K562 (cell line): Measurements from ENCODE around the gene NPAS3. TPM values are rescaled to one million over a fixed set of nuclear protein-coding genes. Genes with fewer than 3 reads are reported as not detected.

Experiments
- ATAC-seq: fragments of 200-7000 bp; cut with Tn5 transposase; 3 replicates; pipeline ENCODE4 v1.9.1; 2020; ENCODE audit warnings: moderate library complexity
- BruUV-seq: library from RNA; stranded (reverse); fragments of 400-500 nt; replicated peaks from 2 replicates; lab custom pipeline; 2021; lab: Mats Ljungman, UMichigan
- CTCF ChIA-PET: fragments of 300-600 bp; formaldehyde crosslinking; extraction: SDS; loops from one replicate; lab custom pipeline; 2021; ENCODE audit warnings: low intra/inter-chr PET ratio; lab: Yijun Ruan, JAX
- POLR2A ChIA-PET: fragments of 300-600, 350-650 bp; sonication (Branson Sonifier 250); formaldehyde crosslinking; extraction: SDS; loops from one replicate; lab custom pipeline; 2021; ENCODE audit warnings: antibody characterized with exemption, inconsistent platforms; lab: Yijun Ruan, JAX
- DNase-seq, 4 experiments: peaks; one replicate each; pipeline versions ENCODE4 v3.0.0 to v3.0.0-alpha.2; 2011 to 2018; ENCODE audit warnings: low spot score in 3 of 4, mixed read lengths in 3 of 4; ENCODE audit errors: extremely low read depth in 1 of 4
- FAIRE-seq: peaks from 2 replicates; lab custom pipeline; 2011; peaks lifted over from hg19 to GRCh38; lab: Jason Lieb, UNC
- H2AFZ ChIP-seq: 2 replicates; pipeline ENCODE4 v1.6.0; 2011; ENCODE audit warnings: low read depth, low read length, control low read depth, inconsistent platforms
- H3K27ac ChIP-seq: fragments of 200-600 bp; 3 replicates; pipeline ENCODE4 v1.8.0; 2011; ENCODE audit warnings: low read depth, mild to moderate bottlenecking, control low read depth, inconsistent platforms, low read length, moderate library complexity, mixed read lengths; ENCODE audit errors: extremely low read depth
- H3K27me3 ChIP-seq, 2 experiments: fragments of 300-600 bp in 1 of 2; 2 replicates in 1 of 2; 3 replicates in 1 of 2; pipeline versions ENCODE4 v1.6.0 to v1.8.0; 2011; ENCODE audit warnings: inconsistent platforms in 2 of 2, low read length in 2 of 2, mild to moderate bottlenecking in 1 of 2, mixed read lengths in 1 of 2, moderate library complexity in 1 of 2; ENCODE audit not compliant: control insufficient read depth in 2 of 2, insufficient read depth in 2 of 2
- H3K36me3 ChIP-seq: fragments of 300-600 bp; 3 replicates; pipeline ENCODE4 v1.8.0; 2011; ENCODE audit warnings: mild to moderate bottlenecking, low read length, inconsistent platforms; ENCODE audit not compliant: control insufficient read depth, insufficient read depth
- H3K4me1 ChIP-seq, 2 experiments: fragments of 200-600 bp in 1 of 2; replicated peaks in 1 of 2; 2 replicates in 1 of 2; 3 replicates in 1 of 2; pipeline versions ENCODE4 v1.5.1 to v1.8.0; 2011; ENCODE audit warnings: inconsistent platforms in 2 of 2, low read length in 2 of 2, mild to moderate bottlenecking in 1 of 2, mixed read lengths in 1 of 2, moderate library complexity in 1 of 2; ENCODE audit not compliant: control insufficient read depth in 2 of 2, insufficient read depth in 2 of 2
- H3K4me2 ChIP-seq: 2 replicates; pipeline ENCODE4 v1.6.1; 2011; ENCODE audit warnings: low read length, control low read depth, inconsistent platforms, mixed read lengths; ENCODE audit not compliant: insufficient read depth
- H3K4me3 ChIP-seq: fragments of 200-600 bp; sonication (generic), shearing (Covaris generic); 2 replicates; pipeline ENCODE4 v1.5.1; 2016; ENCODE audit warnings: control low read depth, inconsistent platforms
- H3K79me2 ChIP-seq: fragments of 200-600 bp; 3 replicates; pipeline ENCODE4 v1.8.0; 2011; ENCODE audit warnings: low read length, inconsistent platforms; ENCODE audit not compliant: control insufficient read depth, insufficient read depth
- H3K9ac ChIP-seq, 2 experiments: 2 replicates each; pipeline versions ENCODE4 v1.6.0 to v1.6.1; 2011; ENCODE audit warnings: low read depth in 2 of 2, low read length in 2 of 2, control low read depth in 1 of 2, inconsistent platforms in 1 of 2, mild to moderate bottlenecking in 1 of 2, mixed read lengths in 1 of 2; ENCODE audit not compliant: insufficient read depth in 1 of 2
- H3K9me1 ChIP-seq: one replicate; pipeline ENCODE4 v1.6.0; 2011; ENCODE audit warnings: inconsistent platforms, mild to moderate bottlenecking, low read length, moderate library complexity; ENCODE audit not compliant: control insufficient read depth, insufficient read depth
- H3K9me3 ChIP-seq: replicated peaks from 2 replicates; pipeline ENCODE4 v1.5.1; 2011; ENCODE audit warnings: low read depth, low read length, inconsistent platforms; ENCODE audit not compliant: control insufficient read depth, insufficient read depth
- H4K20me1 ChIP-seq: replicated peaks from 2 replicates; pipeline ENCODE4 v1.6.1; 2011; ENCODE audit warnings: low read length, inconsistent platforms, mixed read lengths; ENCODE audit not compliant: control insufficient read depth, insufficient read depth
- ELF1 ChIP-seq: fragments of 200-800 bp; sonication (Bioruptor generic); IDR thresholded peaks from 2 replicates; pipeline ENCODE4 v1.6.1; 2016; ENCODE audit warnings: missing genetic modification characterization, missing compliant biosample characterization
- NFE2L1 ChIP-seq: fragments of 450-650 bp; IDR thresholded peaks from 2 replicates; pipeline ENCODE4 v1.6.1; 2016; ENCODE audit warnings: missing genetic modification characterization, low read depth, mild to moderate bottlenecking, missing compliant biosample characterization, moderate library complexity, borderline replicate concordance
- PCBP2 ChIP-seq: fragments of 200-400 bp; formaldehyde crosslinking; IDR thresholded peaks from 2 replicates; pipeline ENCODE4 v1.6.1; 2018; ENCODE audit warnings: low read length, low read depth, mild to moderate bottlenecking, moderate library complexity; ENCODE audit not compliant: poor library complexity, severe bottlenecking
- ZNF146 ChIP-seq: IDR thresholded peaks from one replicate; pipeline ENCODE4 v1.6.1; 2018; ENCODE audit warnings: missing compliant biosample characterization; ENCODE audit not compliant: unreplicated experiment
- ZNF197 ChIP-seq: fragments of 200-800 bp; sonication (Bioruptor generic); IDR thresholded peaks from 2 replicates; pipeline ENCODE4 v1.6.1; 2016; ENCODE audit warnings: low read depth, missing genetic modification characterization, missing compliant biosample characterization
- WGBS: fragments of 100-300 bp; shearing (Covaris generic); methylation state at CpG from one replicate; pipeline ENCODE4 v1.1.6; 2016; ENCODE audit warnings: low coverage, mixed read lengths; ENCODE audit not compliant: insufficient coverage; ENCODE audit errors: missing lambda C conversion rate; 5-methylcytosine and 5-hydroxymethylcytosine counted together
- in situ Hi-C: fragments of 300-500 bp; cut with MboI; formaldehyde crosslinking; loops from 4 replicates; pipeline ENCODE4 v1.15.0; 2018; ENCODE audit warnings: inconsistent platforms, mixed read lengths
- intact Hi-C: fragments of 100-400 bp; cut with micrococcal nuclease; formaldehyde crosslinking; loops from 2 replicates; pipeline ENCODE4 v1.14.2; 2022
- polyA plus RNA-seq, 8 experiments: library from polyadenylated mRNA; depleted of rRNA in 4 of 8; stranded (reverse) in 5 of 8; unstranded in 3 of 8; fragments of >200 nt; fragmentation: Nextera tagmentation in 2 of 8; fragmentation: Illumina TruSeq in 1 of 8; extraction: Ambion mirVana in 2 of 8; extraction: Trizol in 1 of 8; gene quantifications; 2 replicates each; pipeline versions ENCODE4 v1.2.1 to v1.2.3, GENCODE V29; 2011 to 2014; ENCODE audit warnings: inconsistent platforms in 1 of 8, missing spikeins in 1 of 8
- total RNA-seq, 7 experiments: library from RNA; depleted of rRNA in 6 of 7; stranded (reverse); fragments of >200 nt in 6 of 7; fragmentation: Illumina TruSeq in 2 of 7; extraction: Trizol in 2 of 7; gene quantifications; 2 replicates each; pipeline versions ENCODE4 v1.2.1 to v1.2.3, GENCODE V29; 2011 to 2021; ENCODE audit warnings: low replicate concordance in 1 of 7
- TF ChIP-seq, protein P1 (sequence below): fragments of 450-650 bp; IDR thresholded peaks from 2 replicates; pipeline ENCODE4 v1.6.1; 2017; ENCODE audit warnings: antibody characterized with exemption
- TF ChIP-seq, protein P2 (sequence below): fragments of 450-650 bp; IDR thresholded peaks from 2 replicates; pipeline ENCODE4 v1.7.0; 2016; ENCODE audit warnings: borderline replicate concordance

The NPAS3 gene
- total and polyA plus RNA-seq, 9 of the 15 experiments (the other 6 are each of a cell fraction or from before 2014, with no cell fraction given): 0.04 TPM; not detected in 8

DNA sequence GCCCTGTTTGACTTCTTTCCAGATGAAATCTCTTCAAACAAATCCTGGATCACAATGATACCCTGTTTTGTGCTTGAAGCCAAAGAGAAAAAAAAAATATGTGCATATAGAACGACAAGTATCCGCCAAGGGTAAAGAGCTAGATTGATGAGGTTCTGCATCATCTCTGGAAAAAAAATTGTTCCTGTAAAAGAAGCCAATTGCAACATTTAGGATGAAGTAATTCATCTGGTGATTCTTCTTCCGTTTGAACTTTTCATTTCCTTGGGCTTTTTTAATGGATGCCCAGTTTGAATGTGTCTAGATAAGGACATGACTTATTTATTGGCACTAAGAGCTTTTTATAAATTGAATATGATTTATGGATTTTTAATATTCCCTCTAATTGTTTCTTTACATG is 38.1 kb upstream of the NPAS3 start:
- Histone ChIP-seq H3K9ac (no peak overlapping the region), H3K4me1 (no peaks in the 10 kb centered on the region), H3K27ac (no peak overlapping the region), H3K27me3 (no peaks in the 10 kb centered on the region), H3K9me3 (no peaks in the 10 kb centered on the region), H3K4me3 (no peak overlapping the region), H3K9me1 (no peaks in the 10 kb centered on the region), H3K36me3 (no peaks in the 10 kb centered on the region), H2AFZ (no peak overlapping the region), H4K20me1 (no peaks in the 10 kb centered on the region), H3K79me2 (no peaks in the 10 kb centered on the region), H3K4me2 (no peak overlapping the region)
- in situ Hi-C loops (no loop called here), intact Hi-C loops (no loop called here)
- CTCF ChIA-PET: no interaction called here
- POLR2A ChIA-PET: no interaction called here
- DNase-seq: no peak
- no TSS peak for BruUV-seq
- FAIRE-seq: no peak
- TF ChIP-seq ZNF146 (CRISPR knock-in tag) (no peak), ZNF197 (CRISPR knock-in tag) (no peak), ELF1 (tag) (no peak), PCBP2 (no peak), NFE2L1 (no peak)
- TF ChIP-seq, protein P1, sequence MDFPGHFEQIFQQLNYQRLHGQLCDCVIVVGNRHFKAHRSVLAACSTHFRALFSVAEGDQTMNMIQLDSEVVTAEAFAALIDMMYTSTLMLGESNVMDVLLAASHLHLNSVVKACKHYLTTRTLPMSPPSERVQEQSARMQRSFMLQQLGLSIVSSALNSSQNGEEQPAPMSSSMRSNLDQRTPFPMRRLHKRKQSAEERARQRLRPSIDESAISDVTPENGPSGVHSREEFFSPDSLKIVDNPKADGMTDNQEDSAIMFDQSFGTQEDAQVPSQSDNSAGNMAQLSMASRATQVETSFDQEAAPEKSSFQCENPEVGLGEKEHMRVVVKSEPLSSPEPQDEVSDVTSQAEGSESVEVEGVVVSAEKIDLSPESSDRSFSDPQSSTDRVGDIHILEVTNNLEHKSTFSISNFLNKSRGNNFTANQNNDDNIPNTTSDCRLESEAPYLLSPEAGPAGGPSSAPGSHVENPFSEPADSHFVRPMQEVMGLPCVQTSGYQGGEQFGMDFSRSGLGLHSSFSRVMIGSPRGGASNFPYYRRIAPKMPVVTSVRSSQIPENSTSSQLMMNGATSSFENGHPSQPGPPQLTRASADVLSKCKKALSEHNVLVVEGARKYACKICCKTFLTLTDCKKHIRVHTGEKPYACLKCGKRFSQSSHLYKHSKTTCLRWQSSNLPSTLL: no peak
- TF ChIP-seq, protein P2, sequence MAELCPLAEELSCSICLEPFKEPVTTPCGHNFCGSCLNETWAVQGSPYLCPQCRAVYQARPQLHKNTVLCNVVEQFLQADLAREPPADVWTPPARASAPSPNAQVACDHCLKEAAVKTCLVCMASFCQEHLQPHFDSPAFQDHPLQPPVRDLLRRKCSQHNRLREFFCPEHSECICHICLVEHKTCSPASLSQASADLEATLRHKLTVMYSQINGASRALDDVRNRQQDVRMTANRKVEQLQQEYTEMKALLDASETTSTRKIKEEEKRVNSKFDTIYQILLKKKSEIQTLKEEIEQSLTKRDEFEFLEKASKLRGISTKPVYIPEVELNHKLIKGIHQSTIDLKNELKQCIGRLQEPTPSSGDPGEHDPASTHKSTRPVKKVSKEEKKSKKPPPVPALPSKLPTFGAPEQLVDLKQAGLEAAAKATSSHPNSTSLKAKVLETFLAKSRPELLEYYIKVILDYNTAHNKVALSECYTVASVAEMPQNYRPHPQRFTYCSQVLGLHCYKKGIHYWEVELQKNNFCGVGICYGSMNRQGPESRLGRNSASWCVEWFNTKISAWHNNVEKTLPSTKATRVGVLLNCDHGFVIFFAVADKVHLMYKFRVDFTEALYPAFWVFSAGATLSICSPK: no peak
- 0% methylated on average over 3 of the region's 3 CpGs for WGBS
- ATAC-seq: no peak
